GM23338 (cell line): ENCODE measurements around the gene CEP135. TPM values are rescaled to one million over a fixed set of nuclear protein-coding genes. Genes with fewer than 3 reads are reported as not detected.

ENCODE experiments used
- ATAC-seq: fragments of 200-7000 bp; cut with Tn5 transposase; 3 replicates; pipeline ENCODE4 v1.9.1; 2020
- DNase-seq: peaks from one replicate; pipeline ENCODE4 v3.0.0-alpha.2; 2015; ENCODE audit warnings: low spot score
- H2AFZ ChIP-seq: fragments of 200-600 bp; sonication (generic); 2 replicates; pipeline ENCODE4 v1.8.0; 2016; ENCODE audit warnings: antibody characterized with exemption, mild to moderate bottlenecking, moderate library complexity
- H3F3A ChIP-seq: fragments of 200-600 bp; sonication (generic); replicated peaks from 2 replicates; pipeline ENCODE4 v1.8.0; 2017; ENCODE audit warnings: antibody characterized with exemption, mixed run types, low read depth
- H3K27ac ChIP-seq: fragments of 200-600 bp; sonication (generic); 2 replicates; pipeline ENCODE4 v1.6.1; 2016; ENCODE audit warnings: low read depth
- H3K27me3 ChIP-seq: fragments of 200-600 bp; sonication (generic); 2 replicates; pipeline ENCODE4 v1.8.0; 2016; ENCODE audit warnings: mild to moderate bottlenecking, mixed run types, moderate library complexity; ENCODE audit not compliant: insufficient read depth
- H3K36me3 ChIP-seq: fragments of 200-600 bp; sonication (generic); 2 replicates; pipeline ENCODE4 v1.8.0; 2016; ENCODE audit warnings: mild to moderate bottlenecking; ENCODE audit not compliant: insufficient read depth
- H3K4me1 ChIP-seq: fragments of 200-600 bp; sonication (generic); 2 replicates; pipeline ENCODE4 v1.8.0; 2016; ENCODE audit warnings: mild to moderate bottlenecking, moderate library complexity; ENCODE audit not compliant: insufficient read depth
- H3K4me2 ChIP-seq: fragments of 200-600 bp; sonication (generic); 2 replicates; pipeline ENCODE4 v1.7.1; 2017; ENCODE audit warnings: mixed run types
- H3K4me3 ChIP-seq: fragments of 200-600 bp; sonication (generic); 2 replicates; pipeline ENCODE4 v1.6.1; 2016; ENCODE audit warnings: mixed run types
- H3K79me2 ChIP-seq: fragments of 200-600 bp; sonication (generic); replicated peaks from 2 replicates; pipeline ENCODE4 v1.8.0; 2017; ENCODE audit warnings: mild to moderate bottlenecking; ENCODE audit not compliant: insufficient read depth
- H3K9me2 ChIP-seq: fragments of 200-600 bp; sonication (generic); 2 replicates; pipeline ENCODE4 v1.8.0; 2017; ENCODE audit not compliant: insufficient read depth
- H4K20me1 ChIP-seq: fragments of 200-600 bp; sonication (generic); replicated peaks from 2 replicates; pipeline ENCODE4 v1.8.0; 2017; ENCODE audit warnings: mild to moderate bottlenecking; ENCODE audit not compliant: insufficient read depth
- H3K27ac Mint-ChIP-seq: 2 replicates; pipeline ENCODE4 v1.8.0; 2020; ENCODE audit warnings: inconsistent platforms, mild to moderate bottlenecking, moderate library complexity, mixed read lengths
- H3K27me3 Mint-ChIP-seq: 3 replicates; pipeline ENCODE4 v1.8.0; 2022; ENCODE audit warnings: low read depth, mild to moderate bottlenecking, moderate library complexity, mixed read lengths, inconsistent platforms; ENCODE audit not compliant: insufficient read depth, poor library complexity
- H3K36me3 Mint-ChIP-seq: 3 replicates; pipeline ENCODE4 v1.8.0; 2021; ENCODE audit warnings: low read depth, mild to moderate bottlenecking, inconsistent platforms, moderate library complexity, mixed read lengths
- H3K4me1 Mint-ChIP-seq: 3 replicates; pipeline ENCODE4 v1.8.0; 2020; ENCODE audit warnings: mild to moderate bottlenecking, inconsistent platforms, mixed read lengths
- H3K4me3 Mint-ChIP-seq: 3 replicates; pipeline ENCODE4 v1.8.0; 2021; ENCODE audit warnings: moderate library complexity, mild to moderate bottlenecking, inconsistent platforms, mixed read lengths
- H3K9me3 Mint-ChIP-seq: 3 replicates; pipeline ENCODE4 v1.8.0; 2020; ENCODE audit warnings: moderate library complexity, mild to moderate bottlenecking, inconsistent platforms, mixed read lengths
- CREB1 ChIP-seq: fragments of 250-450 bp; sonication (Bioruptor Pico); IDR thresholded peaks from 2 replicates; pipeline ENCODE4 v1.5.0; 2020; ENCODE audit warnings: low read depth, mild to moderate bottlenecking, moderate library complexity
- EZH2phosphoT487 ChIP-seq: fragments of 200-600 bp; sonication (generic); IDR thresholded peaks from one replicate; pipeline ENCODE4 v1.8.1; 2018; ENCODE audit warnings: antibody characterized with exemption; ENCODE audit not compliant: unreplicated experiment
- NANOG ChIP-seq: IDR thresholded peaks from 2 replicates; pipeline ENCODE4 v1.6.1; 2016; ENCODE audit warnings: antibody characterized with exemption, borderline replicate concordance
- POLR2AphosphoS5 ChIP-seq: IDR thresholded peaks from 2 replicates; pipeline ENCODE4 v1.6.1; 2016; ENCODE audit warnings: antibody characterized with exemption, low read depth
- STAT1 ChIP-seq: IDR thresholded peaks from one replicate; pipeline ENCODE4 v1.6.1; 2016; ENCODE audit warnings: antibody characterized with exemption; ENCODE audit not compliant: unreplicated experiment
- ZNF114 ChIP-seq: fragments of 250-450 bp; sonication (Bioruptor Pico); IDR thresholded peaks from 2 replicates; pipeline ENCODE4 v1.5.0; 2020; ENCODE audit warnings: mild to moderate bottlenecking, moderate library complexity
- ZNF331 ChIP-seq: fragments of 250-450 bp; sonication (Bioruptor Pico); IDR thresholded peaks from 2 replicates; pipeline ENCODE4 v1.5.0; 2020; ENCODE audit warnings: low read depth, mild to moderate bottlenecking, moderate library complexity
- polyA plus RNA-seq: library from polyadenylated mRNA; unstranded; fragments of >200 nt; fragmentation: Nextera tagmentation; extraction: Ambion mirVana; gene quantifications from 2 replicates; pipeline ENCODE4 v1.2.1, GENCODE V29; 2016
- total RNA-seq: library from RNA; depleted of rRNA; stranded (reverse); fragments of >200 nt; shearing (Covaris generic); gene quantifications from 2 replicates; pipeline ENCODE4 v1.2.3, GENCODE V29; 2014
- TF ChIP-seq, protein P1 (sequence below): IDR thresholded peaks from 2 replicates; pipeline ENCODE4 v1.6.1; 2016; ENCODE audit warnings: antibody characterized with exemption
- TF ChIP-seq, protein P2 (sequence below): fragments of 250-450 bp; sonication (Bioruptor Pico); IDR thresholded peaks from 2 replicates; pipeline ENCODE4 v1.5.0; 2020; ENCODE audit warnings: mild to moderate bottlenecking, moderate library complexity

Gene CEP135
- total and polyA plus RNA-seq, 2 experiments from 2014 or later, result 11.8 to 15.7 TPM

DNA sequence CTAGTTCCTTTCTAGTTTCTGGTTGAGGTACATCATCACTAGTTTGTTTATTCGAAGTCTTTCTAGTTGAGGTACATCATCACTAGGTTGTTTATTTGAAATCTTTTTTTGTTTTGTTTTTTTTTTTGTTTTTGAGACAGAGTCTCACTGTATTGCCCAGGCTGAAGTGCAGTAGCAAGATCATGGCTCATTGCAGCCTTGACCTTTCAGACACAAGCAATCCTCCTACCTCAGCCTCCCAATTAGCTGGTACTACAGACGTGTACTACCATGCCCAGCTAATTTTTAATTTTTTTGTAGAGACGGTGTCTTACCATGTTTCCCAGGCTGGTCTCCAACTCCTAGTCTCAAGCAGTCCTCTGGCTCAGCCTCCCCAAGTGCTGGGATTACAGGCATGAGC lies 54.9 kb downstream of the CEP135 start:
- no peaks in the 10 kb centered on the region for H3K4me1 Mint-ChIP-seq
- Histone ChIP-seq H2AFZ (no peak overlapping the region), H3K36me3 (peaks cover 7% of the 10 kb centered on the region; the same call in 1 of the 2 replicates), H3K4me2 (no peak overlapping the region), H3K4me3 (no peak overlapping the region), H3K27me3 (no peaks in the 10 kb centered on the region), H3K9me2 (no peaks in the 10 kb centered on the region), H4K20me1 (no peaks in the 10 kb centered on the region; the same call in 1 of the 2 replicates), H3K4me1 (no peaks in the 10 kb centered on the region), H3K27ac (no peak overlapping the region), H3K79me2 (no peaks in the 10 kb centered on the region; the same call in 1 of the 2 replicates), H3F3A (no peaks in the 10 kb centered on the region)
- H3K27me3 Mint-ChIP-seq, result no peaks in the 10 kb centered on the region
- no peak for TF ChIP-seq CREB1 (CRISPR knock-in tag)
- no peak for TF ChIP-seq NANOG
- TF ChIP-seq POLR2AphosphoS5, result no peak
- TF ChIP-seq EZH2phosphoT487, result no peak
- TF ChIP-seq, protein P1, sequence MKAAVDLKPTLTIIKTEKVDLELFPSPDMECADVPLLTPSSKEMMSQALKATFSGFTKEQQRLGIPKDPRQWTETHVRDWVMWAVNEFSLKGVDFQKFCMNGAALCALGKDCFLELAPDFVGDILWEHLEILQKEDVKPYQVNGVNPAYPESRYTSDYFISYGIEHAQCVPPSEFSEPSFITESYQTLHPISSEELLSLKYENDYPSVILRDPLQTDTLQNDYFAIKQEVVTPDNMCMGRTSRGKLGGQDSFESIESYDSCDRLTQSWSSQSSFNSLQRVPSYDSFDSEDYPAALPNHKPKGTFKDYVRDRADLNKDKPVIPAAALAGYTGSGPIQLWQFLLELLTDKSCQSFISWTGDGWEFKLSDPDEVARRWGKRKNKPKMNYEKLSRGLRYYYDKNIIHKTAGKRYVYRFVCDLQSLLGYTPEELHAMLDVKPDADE, result no peak
- no peaks in the 10 kb centered on the region for H3K9me3 Mint-ChIP-seq
- ATAC-seq (no peak), DNase-seq (no peak)
- no peak overlapping the region for H3K4me3 Mint-ChIP-seq
- H3K27ac Mint-ChIP-seq, result no peak overlapping the region
- peaks cover 30% of the 10 kb centered on the region; the same call in 2 of the 3 replicates for H3K36me3 Mint-ChIP-seq

DNA sequence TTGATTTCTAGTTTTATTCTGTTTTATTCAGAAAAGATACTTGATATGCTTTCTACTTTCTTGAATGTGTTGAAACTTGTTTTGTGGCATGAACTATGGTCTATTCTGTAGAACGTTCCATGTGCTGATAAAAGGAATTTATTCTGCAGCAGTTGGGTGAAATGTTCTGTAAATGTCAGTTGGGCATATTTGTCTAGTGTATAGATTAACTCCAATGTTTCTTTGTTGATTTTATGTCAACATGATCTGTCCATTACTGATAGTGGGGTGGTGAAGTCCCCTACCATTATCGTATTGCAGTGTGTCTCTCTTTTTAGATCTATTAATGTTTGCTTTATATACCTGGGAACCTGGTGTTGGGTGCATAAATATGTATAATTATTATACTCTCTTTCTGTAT lies 55.5 kb downstream of the CEP135 start:
- Mint-ChIP-seq H3K27ac (no peak overlapping the region), H3K4me1 (no peaks in the 10 kb centered on the region), H3K4me3 (no peak overlapping the region), H3K9me3 (no peaks in the 10 kb centered on the region), H3K27me3 (no peaks in the 10 kb centered on the region), H3K36me3 (peaks cover 28% of the 10 kb centered on the region; the same call in 2 of the 3 replicates)
- Histone ChIP-seq H3K4me1 (no peaks in the 10 kb centered on the region), H3K79me2 (no peaks in the 10 kb centered on the region; the same call in 1 of the 2 replicates), H3K4me2 (no peak overlapping the region), H4K20me1 (no peaks in the 10 kb centered on the region; the same call in 1 of the 2 replicates), H3K4me3 (no peak overlapping the region), H3K27me3 (no peaks in the 10 kb centered on the region), H3K36me3 (peaks cover 8% of the 10 kb centered on the region; the same call in 1 of the 2 replicates), H3F3A (no peaks in the 10 kb centered on the region), H3K27ac (no peak overlapping the region), H2AFZ (no peak overlapping the region), H3K9me2 (no peaks in the 10 kb centered on the region)
- ATAC-seq (no peak), DNase-seq (no peak)
- TF ChIP-seq ZNF331 (no peak), NANOG (no peak), ZNF114 (no peak), STAT1 (no peak)
- TF ChIP-seq, protein P2, sequence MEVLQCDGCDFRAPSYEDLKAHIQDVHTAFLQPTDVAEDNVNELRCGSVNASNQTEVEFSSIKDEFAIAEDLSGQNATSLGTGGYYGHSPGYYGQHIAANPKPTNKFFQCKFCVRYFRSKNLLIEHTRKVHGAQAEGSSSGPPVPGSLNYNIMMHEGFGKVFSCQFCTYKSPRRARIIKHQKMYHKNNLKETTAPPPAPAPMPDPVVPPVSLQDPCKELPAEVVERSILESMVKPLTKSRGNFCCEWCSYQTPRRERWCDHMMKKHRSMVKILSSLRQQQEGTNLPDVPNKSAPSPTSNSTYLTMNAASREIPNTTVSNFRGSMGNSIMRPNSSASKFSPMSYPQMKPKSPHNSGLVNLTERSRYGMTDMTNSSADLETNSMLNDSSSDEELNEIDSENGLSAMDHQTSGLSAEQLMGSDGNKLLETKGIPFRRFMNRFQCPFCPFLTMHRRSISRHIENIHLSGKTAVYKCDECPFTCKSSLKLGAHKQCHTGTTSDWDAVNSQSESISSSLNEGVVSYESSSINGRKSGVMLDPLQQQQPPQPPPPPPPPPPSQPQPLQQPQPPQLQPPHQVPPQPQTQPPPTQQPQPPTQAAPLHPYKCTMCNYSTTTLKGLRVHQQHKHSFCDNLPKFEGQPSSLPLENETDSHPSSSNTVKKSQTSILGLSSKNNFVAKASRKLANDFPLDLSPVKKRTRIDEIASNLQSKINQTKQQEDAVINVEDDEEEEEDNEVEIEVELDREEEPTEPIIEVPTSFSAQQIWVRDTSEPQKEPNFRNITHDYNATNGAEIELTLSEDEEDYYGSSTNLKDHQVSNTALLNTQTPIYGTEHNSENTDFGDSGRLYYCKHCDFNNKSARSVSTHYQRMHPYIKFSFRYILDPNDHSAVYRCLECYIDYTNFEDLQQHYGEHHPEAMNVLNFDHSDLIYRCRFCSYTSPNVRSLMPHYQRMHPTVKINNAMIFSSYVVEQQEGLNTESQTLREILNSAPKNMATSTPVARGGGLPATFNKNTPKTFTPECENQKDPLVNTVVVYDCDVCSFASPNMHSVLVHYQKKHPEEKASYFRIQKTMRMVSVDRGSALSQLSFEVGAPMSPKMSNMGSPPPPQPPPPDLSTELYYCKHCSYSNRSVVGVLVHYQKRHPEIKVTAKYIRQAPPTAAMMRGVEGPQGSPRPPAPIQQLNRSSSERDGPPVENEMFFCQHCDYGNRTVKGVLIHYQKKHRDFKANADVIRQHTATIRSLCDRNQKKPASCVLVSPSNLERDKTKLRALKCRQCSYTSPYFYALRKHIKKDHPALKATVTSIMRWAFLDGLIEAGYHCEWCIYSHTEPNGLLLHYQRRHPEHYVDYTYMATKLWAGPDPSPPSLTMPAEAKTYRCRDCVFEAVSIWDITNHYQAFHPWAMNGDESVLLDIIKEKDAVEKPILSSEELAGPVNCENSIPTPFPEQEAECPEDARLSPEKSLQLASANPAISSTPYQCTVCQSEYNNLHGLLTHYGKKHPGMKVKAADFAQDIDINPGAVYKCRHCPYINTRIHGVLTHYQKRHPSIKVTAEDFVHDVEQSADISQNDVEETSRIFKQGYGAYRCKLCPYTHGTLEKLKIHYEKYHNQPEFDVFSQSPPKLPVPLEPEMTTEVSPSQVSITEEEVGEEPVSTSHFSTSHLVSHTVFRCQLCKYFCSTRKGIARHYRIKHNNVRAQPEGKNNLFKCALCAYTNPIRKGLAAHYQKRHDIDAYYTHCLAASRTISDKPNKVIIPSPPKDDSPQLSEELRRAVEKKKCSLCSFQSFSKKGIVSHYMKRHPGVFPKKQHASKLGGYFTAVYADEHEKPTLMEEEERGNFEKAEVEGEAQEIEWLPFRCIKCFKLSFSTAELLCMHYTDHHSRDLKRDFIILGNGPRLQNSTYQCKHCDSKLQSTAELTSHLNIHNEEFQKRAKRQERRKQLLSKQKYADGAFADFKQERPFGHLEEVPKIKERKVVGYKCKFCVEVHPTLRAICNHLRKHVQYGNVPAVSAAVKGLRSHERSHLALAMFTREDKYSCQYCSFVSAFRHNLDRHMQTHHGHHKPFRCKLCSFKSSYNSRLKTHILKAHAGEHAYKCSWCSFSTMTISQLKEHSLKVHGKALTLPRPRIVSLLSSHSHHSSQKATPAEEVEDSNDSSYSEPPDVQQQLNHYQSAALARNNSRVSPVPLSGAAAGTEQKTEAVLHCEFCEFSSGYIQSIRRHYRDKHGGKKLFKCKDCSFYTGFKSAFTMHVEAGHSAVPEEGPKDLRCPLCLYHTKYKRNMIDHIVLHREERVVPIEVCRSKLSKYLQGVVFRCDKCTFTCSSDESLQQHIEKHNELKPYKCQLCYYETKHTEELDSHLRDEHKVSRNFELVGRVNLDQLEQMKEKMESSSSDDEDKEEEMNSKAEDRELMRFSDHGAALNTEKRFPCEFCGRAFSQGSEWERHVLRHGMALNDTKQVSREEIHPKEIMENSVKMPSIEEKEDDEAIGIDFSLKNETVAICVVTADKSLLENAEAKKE, result no peak
